NCI-H460 (cell line): ENCODE measurements around the gene PDE6A. TPM values are rescaled to one million over a fixed set of nuclear protein-coding genes. Genes with fewer than 3 reads are reported as not detected.
"Not testable (repeated sequence)": the region's sequence is repeated elsewhere in the genome, so short reads cannot be mapped to it uniquely, and the experiment has no call there.

ENCODE experiments used
- DNase-seq: peaks from one replicate; pipeline ENCODE4 v3.0.0-alpha.2; 2016; ENCODE audit warnings: low read depth; ENCODE audit errors: extremely low read depth
- total RNA-seq: library from RNA; depleted of rRNA; stranded (reverse); fragments of >200 nt; shearing (Covaris generic); gene quantifications from 2 replicates; pipeline ENCODE4 v1.2.3, GENCODE V29; 2014

The PDE6A gene
- total RNA-seq, 1 experiment from 2014 or later = 0.02 TPM

DNA sequence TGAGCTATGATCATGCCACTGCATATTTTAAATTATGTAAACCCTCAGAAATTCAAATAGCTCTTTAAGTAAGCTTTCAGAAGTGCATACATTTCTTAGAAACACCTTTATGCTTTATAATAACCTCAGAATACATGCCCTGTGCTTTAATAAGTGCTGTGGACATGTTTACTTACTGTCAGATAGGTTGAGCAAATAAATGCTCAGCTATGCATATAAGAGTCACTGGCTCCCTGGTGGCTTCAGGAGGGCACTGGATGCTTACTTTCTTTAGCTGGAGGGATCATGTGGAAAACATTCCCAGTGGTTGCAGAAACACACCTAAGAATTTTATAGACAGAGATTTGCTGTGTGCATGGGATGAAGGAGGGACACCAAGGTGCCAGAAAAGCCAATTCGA is 74.4 kb downstream of the PDE6A start:
- DNase-seq = no peak

DNA sequence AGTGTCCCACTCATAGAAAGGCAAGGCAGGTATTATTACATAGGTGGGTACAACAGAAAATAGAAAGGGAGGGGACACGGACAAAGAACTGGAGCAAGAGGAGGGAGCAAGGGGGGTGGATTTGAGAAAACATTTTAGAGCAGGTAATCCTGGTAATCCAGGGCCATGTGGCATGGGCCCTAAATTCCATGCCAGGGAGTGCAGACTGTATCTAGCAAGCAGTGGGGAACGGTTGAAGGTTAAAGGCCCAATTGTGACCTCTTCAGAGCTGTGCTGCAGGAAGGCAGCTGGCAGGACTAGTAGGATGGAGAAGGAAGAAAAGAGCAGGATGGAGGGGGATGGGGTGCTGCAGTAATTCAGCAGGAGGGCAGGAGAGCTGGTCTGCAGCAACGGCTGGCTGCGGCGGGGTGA is 75.2 kb downstream of the PDE6A start:
- no peak for DNase-seq

- DNase-seq = no peak
These were observed 78.8 kb downstream of the PDE6A start for GRCh38 chr5:149865746-149866145.

DNA sequence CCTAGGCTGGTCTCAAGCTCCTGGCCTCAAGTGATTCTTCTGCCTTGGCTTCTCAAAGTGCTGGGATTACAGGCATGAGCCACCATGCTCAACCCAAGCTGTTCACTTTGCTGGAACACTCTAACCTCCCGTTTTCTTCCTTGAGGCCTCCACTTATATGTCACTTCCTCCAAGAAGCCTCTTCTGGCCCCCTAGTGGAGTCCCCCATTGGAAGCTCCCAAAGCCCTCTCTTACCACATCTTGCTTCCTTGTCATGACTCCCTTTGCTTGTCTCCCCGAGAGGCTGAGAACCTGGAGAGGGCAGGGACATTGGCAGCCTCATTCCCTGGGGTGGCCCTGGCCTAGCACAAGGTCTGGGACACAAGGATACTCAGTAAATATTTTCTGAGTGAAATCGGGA is 80.8 kb downstream of the PDE6A start:
- DNase-seq = no peak

DNA sequence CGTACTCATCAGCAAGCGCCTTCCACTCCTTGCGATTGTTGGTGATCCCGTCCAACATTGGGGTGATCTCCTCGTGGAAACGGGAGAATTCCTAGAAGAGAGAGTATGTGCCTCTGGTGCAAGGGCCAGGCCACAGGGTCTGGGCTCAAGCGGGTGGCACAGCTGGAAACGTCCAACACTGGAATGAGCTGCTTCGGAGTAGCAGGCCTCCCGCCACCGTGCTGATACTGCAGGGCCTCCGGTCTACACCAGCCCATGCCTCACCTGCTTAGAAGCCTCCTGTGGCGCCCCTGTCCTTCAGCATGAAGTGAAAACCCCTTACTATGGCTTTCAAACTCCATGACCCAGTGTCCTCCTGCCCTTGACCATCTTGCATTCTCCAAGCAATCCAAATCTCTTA is 81.4 kb downstream of the PDE6A start:
- DNase-seq = no peak

DNA sequence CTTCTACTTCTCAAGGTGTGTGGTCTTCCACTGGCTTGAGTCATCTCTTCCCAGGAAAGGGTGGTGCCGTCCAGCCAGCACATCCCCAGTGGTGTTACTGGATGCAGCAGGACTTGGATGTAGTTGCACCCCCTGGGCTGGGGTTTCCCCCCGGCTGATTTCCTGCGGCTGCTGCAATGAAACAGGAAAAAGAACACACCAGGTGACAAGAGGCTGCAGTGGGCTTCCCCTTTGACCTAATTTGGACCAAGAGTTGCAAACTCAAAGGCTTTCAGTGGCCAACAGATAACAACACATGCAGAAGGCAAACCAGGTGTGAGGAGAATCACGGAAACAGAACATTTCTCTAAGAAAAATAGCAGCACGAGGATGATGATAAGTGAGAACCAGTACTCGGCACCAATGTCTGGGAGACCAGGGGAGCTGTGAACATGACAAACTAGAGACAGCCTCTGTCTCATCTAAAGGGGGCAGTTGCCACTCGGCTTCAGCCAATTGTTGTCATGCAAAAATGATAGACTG is 83.7 kb downstream of the PDE6A start:
- DNase-seq = no peak

- DNase-seq = no peak
These were observed 84.8 kb downstream of the PDE6A start for GRCh38 chr5:149859746-149860145.

DNA sequence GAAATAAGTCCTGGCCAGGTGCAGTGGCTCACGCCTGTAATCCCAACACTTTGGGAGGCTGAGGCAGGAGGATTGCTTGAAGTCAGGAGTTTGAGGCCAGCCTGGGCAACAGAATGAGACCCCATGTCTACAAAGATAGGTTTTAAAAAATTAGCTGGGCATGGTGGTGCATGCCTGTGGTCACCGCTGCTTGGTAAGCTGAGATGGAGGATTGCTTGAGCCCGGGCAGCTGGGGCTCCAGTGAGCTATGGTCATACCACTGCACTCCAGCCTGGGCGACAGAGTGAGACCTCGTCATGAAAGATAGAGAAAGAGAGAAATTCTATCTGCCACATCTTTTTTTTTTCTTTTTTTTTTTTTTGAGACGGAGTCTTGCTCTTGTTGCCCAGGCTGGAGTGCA is 86.1 kb downstream of the PDE6A start:
- not testable (repeated sequence) for DNase-seq

GRCh38 chr5:149857499-149857898 is 87.1 kb downstream of the PDE6A start:
- no peak for DNase-seq

DNA sequence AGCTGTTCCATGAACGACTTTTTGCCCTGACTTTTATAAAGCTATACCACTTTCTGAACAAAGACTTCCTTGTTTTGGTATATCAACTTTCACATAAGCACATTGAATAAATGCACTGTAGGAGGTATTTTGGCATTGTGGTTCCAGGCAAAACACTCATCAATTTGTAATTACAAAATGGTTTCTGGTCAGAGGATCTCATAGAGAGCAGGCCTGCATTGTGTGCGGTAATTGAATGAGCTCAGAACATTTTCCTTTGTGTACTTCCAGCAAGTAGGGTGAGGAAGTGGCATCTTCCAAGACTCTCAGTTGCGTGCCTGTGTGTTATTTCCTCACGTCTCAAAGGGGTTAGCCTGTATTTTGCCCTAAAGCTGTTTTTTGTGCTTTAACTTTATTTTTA is 89.2 kb downstream of the PDE6A start:
- DNase-seq = no peak

DNA sequence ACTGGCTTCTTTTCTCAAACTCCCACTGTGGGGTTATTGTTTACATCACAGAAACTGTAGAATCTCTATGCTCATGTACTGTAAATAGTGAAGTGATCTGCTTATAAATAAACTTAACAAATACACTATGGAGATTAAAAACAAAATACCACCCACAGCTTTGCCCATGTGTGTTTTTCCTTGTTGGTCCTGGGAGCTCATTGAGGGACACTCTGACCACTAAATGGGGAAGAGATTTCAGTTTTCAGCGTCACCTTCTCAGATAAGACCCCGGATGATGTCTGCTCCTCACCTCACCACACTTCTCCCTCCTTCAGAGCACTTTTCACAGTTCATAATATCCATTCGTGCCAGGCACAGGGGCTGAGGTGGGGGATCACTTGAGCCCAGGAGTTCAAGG is 89.7 kb downstream of the PDE6A start:
- no peak for DNase-seq

- DNase-seq = no peak
These were observed 90.9 kb downstream of the PDE6A start for GRCh38 chr5:149853701-149854100.

DNA sequence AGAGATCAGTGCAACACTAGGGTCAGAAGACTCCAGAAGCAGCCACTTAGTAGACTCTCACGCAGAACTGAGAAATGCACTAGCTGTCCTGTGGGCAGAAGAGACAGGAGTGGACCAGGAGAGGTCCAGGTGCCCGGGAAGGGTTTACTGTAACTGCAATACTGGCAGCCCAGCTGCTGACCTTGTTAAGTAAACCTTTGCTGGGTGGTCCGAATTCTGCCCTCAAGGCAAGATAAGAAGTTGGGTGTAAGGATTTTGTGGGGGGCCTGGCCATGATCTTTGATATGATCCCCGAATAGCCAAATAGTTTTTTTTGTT is 91.3 kb downstream of the PDE6A start:
- DNase-seq = no peak

- peak; percentile 67 for DNase-seq
These were observed 91.8 kb downstream of the PDE6A start for GRCh38 chr5:149852641-149853330.

GRCh38 chr5:149851211-149851610 is 93.4 kb downstream of the PDE6A start:
- DNase-seq = no peak

DNA sequence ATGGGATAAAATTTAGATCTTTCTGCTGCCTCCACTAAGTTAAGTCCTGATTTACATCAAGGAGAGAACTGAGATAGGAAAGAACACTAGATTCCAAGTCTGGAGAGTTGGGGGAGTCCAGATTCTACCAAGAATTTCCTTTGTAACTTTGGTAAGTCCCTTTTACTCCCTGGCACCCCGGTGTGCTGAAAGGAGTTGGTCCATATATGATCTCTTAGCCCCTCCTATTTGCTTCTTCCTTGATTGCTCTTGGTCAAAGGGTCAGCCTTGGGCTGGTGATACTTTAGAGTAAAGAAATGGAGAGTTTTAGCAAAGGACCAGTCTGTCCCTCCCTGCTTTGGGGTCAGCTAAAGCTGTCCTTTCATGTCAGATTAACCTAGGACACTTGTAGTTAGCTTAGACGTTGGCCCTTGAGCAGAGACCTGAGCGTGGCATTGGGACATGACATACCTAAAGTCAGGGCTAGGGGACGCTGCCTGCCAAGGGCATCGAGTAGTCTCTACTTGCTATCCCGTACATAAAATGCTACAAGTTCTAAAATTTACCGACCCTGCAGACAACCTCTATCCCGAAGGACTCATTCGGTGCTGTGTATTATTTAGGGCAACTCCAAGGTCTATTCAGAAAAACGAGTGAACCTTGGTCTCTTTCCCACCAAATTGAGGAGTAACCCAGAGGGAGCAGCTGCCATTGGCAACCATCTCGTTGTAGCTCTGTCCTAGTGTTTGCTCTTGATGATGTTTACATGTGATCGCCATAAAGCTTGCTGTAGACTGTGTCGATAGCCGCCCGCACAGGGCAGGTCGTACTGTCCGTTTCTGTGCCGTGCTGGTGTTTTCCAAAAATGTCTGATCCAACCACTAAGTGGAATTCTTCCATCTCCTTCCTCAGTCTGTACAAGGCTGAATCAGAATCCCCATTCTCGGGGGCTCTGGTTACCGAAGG is 94.4 kb downstream of the PDE6A start:
- DNase-seq = no peak

GRCh38 chr5:149849280-149849965 is 95.2 kb downstream of the PDE6A start:
- no peak for DNase-seq

- DNase-seq = no peak
These were observed 97.0 kb downstream of the PDE6A start for GRCh38 chr5:149847611-149848010.

DNA sequence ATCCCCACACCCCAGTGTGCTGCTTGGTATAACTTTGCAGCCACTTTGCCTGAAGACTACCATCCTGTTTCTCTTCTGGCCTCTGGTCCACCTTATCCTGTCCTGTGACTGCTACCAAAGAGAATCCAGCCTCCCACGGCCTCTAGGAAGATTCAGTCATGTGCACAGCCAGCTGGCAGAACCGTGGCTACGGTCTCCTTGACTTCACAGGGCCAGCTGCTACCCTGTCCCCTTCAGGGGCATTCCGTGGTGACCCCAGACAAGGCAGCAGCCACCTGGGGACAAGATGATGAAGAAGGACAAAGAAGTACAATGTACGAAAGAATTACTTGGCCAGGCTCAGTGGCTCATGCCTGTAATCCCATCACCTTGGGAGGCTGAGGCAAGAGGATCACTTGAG is 98.6 kb downstream of the PDE6A start:
- DNase-seq = no peak

- no peak for DNase-seq
These were observed 99.0 kb downstream of the PDE6A start for GRCh38 chr5:149845601-149846000.
